SK-N-SH (cell line): ENCODE results near the gene CRYBA2. TPM values are rescaled to one million over a fixed set of nuclear protein-coding genes. Genes with fewer than 3 reads are reported as not detected.

ENCODE experiments used
- CTCF ChIA-PET: fragments of 300-600, 350-600 bp; formaldehyde crosslinking; extraction: SDS; loops from one replicate; lab custom pipeline; 2021; lab: Yijun Ruan, JAX
- POLR2A ChIA-PET: fragments of 350-600 bp; sonication (Branson Sonifier 250); formaldehyde crosslinking; extraction: SDS; loops from one replicate; lab custom pipeline; 2020; ENCODE audit warnings: antibody characterized with exemption, inconsistent platforms; lab: Yijun Ruan, JAX
- DNase-seq: peaks from one replicate; pipeline ENCODE4 v3.0.0; 2012
- H2AFZ ChIP-seq: fragments of 200-600 bp; sonication (generic); 2 replicates; pipeline ENCODE4 v1.8.1; 2016; ENCODE audit warnings: antibody characterized with exemption, mild to moderate bottlenecking, low read depth
- H3F3A ChIP-seq: fragments of 200-600 bp; sonication (generic); replicated peaks from 2 replicates; pipeline ENCODE3; 2016; ENCODE audit warnings: antibody characterized with exemption, mild to moderate bottlenecking; ENCODE audit not compliant: insufficient read depth
- H3K27ac ChIP-seq, 2 experiments: fragments of 200-500 bp in 1 of 2; fragments of 200-600 bp in 1 of 2; sonication (Bioruptor generic) in 1 of 2; sonication (generic), shearing (Covaris generic) in 1 of 2; 2 replicates each; pipeline versions ENCODE4 v1.5.1 to v1.6.1; 2014 to 2016; ENCODE audit warnings: low read depth in 2 of 2, inconsistent platforms in 1 of 2, low read length in 1 of 2, mild to moderate bottlenecking in 1 of 2, mixed read lengths in 1 of 2
- H3K27me3 ChIP-seq: fragments of 200-600 bp; sonication (generic), shearing (Covaris generic); 2 replicates; pipeline ENCODE4 v1.6.1; 2016; ENCODE audit warnings: mixed run types; ENCODE audit not compliant: insufficient read depth
- H3K36me3 ChIP-seq, 2 experiments: fragments of 200-500 bp in 1 of 2; fragments of 200-600 bp in 1 of 2; sonication (Bioruptor generic) in 1 of 2; sonication (generic) in 1 of 2; replicated peaks in 1 of 2; 2 replicates each; pipeline versions ENCODE3 to v1.5.1; 2014 to 2016; ENCODE audit warnings: low read length in 1 of 2, mild to moderate bottlenecking in 1 of 2; ENCODE audit not compliant: insufficient read depth in 2 of 2, control insufficient read depth in 1 of 2
- H3K4me1 ChIP-seq, 2 experiments: fragments of 200-500 bp in 1 of 2; fragments of 200-600 bp in 1 of 2; sonication (Bioruptor generic) in 1 of 2; sonication (generic), shearing (Covaris generic) in 1 of 2; 2 replicates each; pipeline versions ENCODE4 v1.5.1 to v1.6.1; 2014 to 2016; ENCODE audit warnings: low read depth in 1 of 2, low read length in 1 of 2, mixed run types in 1 of 2; ENCODE audit not compliant: insufficient read depth in 2 of 2, control insufficient read depth in 1 of 2
- H3K4me2 ChIP-seq: fragments of 200-600 bp; sonication (generic), shearing (Covaris generic); 2 replicates; pipeline ENCODE4 v1.6.1; 2017; ENCODE audit warnings: mixed run types
- H3K4me3 ChIP-seq, 2 experiments: fragments of 200-500 bp in 1 of 2; fragments of 200-600 bp in 1 of 2; sonication (Bioruptor generic) in 1 of 2; sonication (generic), shearing (Covaris generic) in 1 of 2; 2 replicates each; pipeline versions ENCODE4 v1.5.1 to v1.8.1; 2014 to 2016; ENCODE audit warnings: low read depth in 2 of 2, inconsistent platforms in 1 of 2, low read length in 1 of 2, mild to moderate bottlenecking in 1 of 2, mixed read lengths in 1 of 2, moderate library complexity in 1 of 2
- H3K79me2 ChIP-seq: fragments of 200-600 bp; sonication (generic); 2 replicates; pipeline ENCODE4 v1.8.1; 2017; ENCODE audit warnings: mild to moderate bottlenecking; ENCODE audit not compliant: insufficient read depth
- H3K9ac ChIP-seq: fragments of 200-600 bp; sonication (generic); 2 replicates; pipeline ENCODE4 v1.6.1; 2017; ENCODE audit warnings: mixed run types
- H3K9me2 ChIP-seq: fragments of 200-600 bp; sonication (generic); 2 replicates; pipeline ENCODE4 v1.6.1; 2017; ENCODE audit warnings: mixed run types
- H3K9me3 ChIP-seq: fragments of 200-600 bp; sonication (generic); 2 replicates; pipeline ENCODE4 v1.6.1; 2017; ENCODE audit warnings: mixed run types, mild to moderate bottlenecking, moderate library complexity
- H4K20me1 ChIP-seq: fragments of 200-600 bp; sonication (generic); 2 replicates; pipeline ENCODE4 v1.6.1; 2017; ENCODE audit warnings: mild to moderate bottlenecking, mixed run types; ENCODE audit not compliant: insufficient read depth
- CHD2 ChIP-seq: fragments of 150-350 bp; IDR thresholded peaks from 2 replicates; pipeline ENCODE4 v1.6.1; 2018; ENCODE audit warnings: low read length; ENCODE audit not compliant: partially characterized antibody
- EP300 ChIP-seq, 2 experiments: IDR thresholded peaks; 2 replicates each; pipeline versions ENCODE4 v1.4.0 to v1.6.1; 2012; ENCODE audit warnings: borderline replicate concordance in 1 of 2, low read depth in 1 of 2, low read length in 1 of 2
- FOSL2 ChIP-seq: IDR thresholded peaks from 2 replicates; pipeline ENCODE4 v1.4.0; 2012; ENCODE audit warnings: low read depth, mild to moderate bottlenecking, moderate library complexity, borderline replicate concordance
- FOXJ3 ChIP-seq: sonication (generic); formaldehyde crosslinking; IDR thresholded peaks from 2 replicates; pipeline ENCODE4 v1.5.1; 2020; ENCODE audit warnings: mild to moderate bottlenecking, missing genetic modification reagents
- FOXM1 ChIP-seq: IDR thresholded peaks from 2 replicates; pipeline ENCODE4 v1.4.0; 2012; ENCODE audit warnings: low read depth, mild to moderate bottlenecking
- GABPA ChIP-seq: IDR thresholded peaks from 2 replicates; pipeline ENCODE4 v1.4.0; 2012; ENCODE audit warnings: low read depth, mild to moderate bottlenecking
- GATA2 ChIP-seq: sonication (generic); formaldehyde crosslinking; IDR thresholded peaks from 2 replicates; pipeline ENCODE4 v1.5.0; 2020; ENCODE audit warnings: mild to moderate bottlenecking, missing genetic modification reagents
- MAX ChIP-seq: IDR thresholded peaks from 2 replicates; pipeline ENCODE4 v1.4.0; 2012; ENCODE audit warnings: low read depth
- NFIC ChIP-seq: IDR thresholded peaks from 2 replicates; pipeline ENCODE4 v1.4.0; 2012; ENCODE audit warnings: borderline replicate concordance
- NRF1 ChIP-seq: IDR thresholded peaks from 2 replicates; pipeline ENCODE4 v1.6.1; 2012; ENCODE audit warnings: low read depth, mild to moderate bottlenecking, low read length
- RAD21 ChIP-seq: IDR thresholded peaks from 2 replicates; pipeline ENCODE4 v1.6.1; 2012; ENCODE audit warnings: mild to moderate bottlenecking, low read length
- RXRA ChIP-seq: IDR thresholded peaks from 2 replicates; pipeline ENCODE4 v1.4.0; 2012; ENCODE audit warnings: low read depth, mild to moderate bottlenecking, borderline replicate concordance
- SMC3 ChIP-seq: IDR thresholded peaks from 2 replicates; pipeline ENCODE4 v1.6.1; 2012; ENCODE audit warnings: low read depth, low read length, improper control_type of control experiment
- TEAD4 ChIP-seq: IDR thresholded peaks from 2 replicates; pipeline ENCODE4 v1.4.0; 2012; ENCODE audit warnings: mild to moderate bottlenecking, borderline replicate concordance; ENCODE audit not compliant: insufficient read depth
- USF2 ChIP-seq: fragments of 150-350 bp; IDR thresholded peaks from 2 replicates; pipeline ENCODE4 v1.6.1; 2017; ENCODE audit warnings: antibody characterized with exemption, low read length, low read depth, borderline replicate concordance
- ZBTB33 ChIP-seq: IDR thresholded peaks from 2 replicates; pipeline ENCODE4 v1.4.0; 2012; ENCODE audit warnings: low read depth, borderline replicate concordance
- WGBS: methylation state at CpG from one replicate; pipeline ENCODE4 v1.1.6; 2017; ENCODE audit warnings: low lambda C conversion rate; 5-methylcytosine and 5-hydroxymethylcytosine counted together
- polyA plus RNA-seq, 3 experiments: library from polyadenylated mRNA; depleted of rRNA; stranded (reverse); fragments of >200 nt; gene quantifications; 2 replicates each; pipeline ENCODE4 v1.2.3, GENCODE V29; 2012
- TF ChIP-seq, protein P1 (sequence below): fragments of 150-350 bp; IDR thresholded peaks from 2 replicates; pipeline ENCODE4 v1.6.1; 2016; ENCODE audit warnings: mild to moderate bottlenecking, low read depth, low read length

CRYBA2 gene
- polyA plus RNA-seq, 1 of the 3 experiments (the other 2 are of a cell fraction) = not detected

GRCh38 chr2:219016721-219017120 is 23.5 kb upstream of the CRYBA2 start:
- CTCF ChIA-PET = interaction anchor here (1.2 to 20.3 kb wide), 7 partner anchors 11 to 143 kb away, joined by 3 to 258 read pairs (median 15); partner anchors contain the start of gene NHEJ1
- peaks cover 0 to 46% of the 10 kb centered on the region in 2 experiments; a peak in 1 of 4 replicates for H3K4me1 ChIP-seq
- no peak overlapping the region for H3K4me3 ChIP-seq
- H3K79me2 ChIP-seq = no peaks in the 10 kb centered on the region
- 78% methylated on average over 11 of the region's 11 CpGs for WGBS
- no peak overlapping the region for H2AFZ ChIP-seq
- TF ChIP-seq RXRA = no peak
- no peak for TF ChIP-seq NRF1
- no peak for TF ChIP-seq USF2
- TF ChIP-seq, all 33 proteins: peak for 0
- POLR2A ChIA-PET = no interaction called here
- H3K9ac ChIP-seq = no peak overlapping the region
- no peak overlapping the region for H3K4me2 ChIP-seq
- H3K9me2 ChIP-seq = no peaks in the 10 kb centered on the region
- H4K20me1 ChIP-seq = no peaks in the 10 kb centered on the region
- no peak for DNase-seq
- H3K27me3 ChIP-seq = peaks cover 28% of the 10 kb centered on the region
- H3K36me3 ChIP-seq = no peaks in the 10 kb centered on the region
- H3K9me3 ChIP-seq = no peaks in the 10 kb centered on the region
- no peak overlapping the region for H3K27ac ChIP-seq
- no peaks in the 10 kb centered on the region for H3F3A ChIP-seq

- H3K4me1 ChIP-seq = no peaks in the 10 kb centered on the region
- ChIA-PET POLR2A (interaction anchor here (0.8 kb wide), 1 partner anchor 9 kb away, joined by 3 read pairs; no protein-coding TSS in a partner anchor), CTCF (interaction anchor here (0.9 to 20.3 kb wide), 10 partner anchors 10 to 143 kb away, joined by 3 to 258 read pairs (median 6); no protein-coding TSS in a partner anchor)
- no peaks in the 10 kb centered on the region for H3K9me2 ChIP-seq
- H3K9me3 ChIP-seq = no peaks in the 10 kb centered on the region
- DNase-seq = no peak
- no peak overlapping the region for H3K9ac ChIP-seq
- H3F3A ChIP-seq = no peaks in the 10 kb centered on the region
- no peak overlapping the region for H3K27ac ChIP-seq
- H3K36me3 ChIP-seq = no peaks in the 10 kb centered on the region
- 56% methylated on average over 5 of the region's 5 CpGs for WGBS
- no peaks in the 10 kb centered on the region for H3K27me3 ChIP-seq
- H2AFZ ChIP-seq = no peak overlapping the region
- H3K4me3 ChIP-seq = no peak overlapping the region
- no peaks in the 10 kb centered on the region for H4K20me1 ChIP-seq
- H3K4me2 ChIP-seq = no peak overlapping the region
- no peaks in the 10 kb centered on the region for H3K79me2 ChIP-seq
- no peak for TF ChIP-seq GABPA
- TF ChIP-seq EP300 (IDR thresholded peaks at IDR 0.05; ENCODE audit: borderline replicate concordance in 1 of 2, low read depth in 1 of 2, low read length in 1 of 2) = no peak
- no peak for TF ChIP-seq FOSL2
- TF ChIP-seq FOXJ3 (CRISPR knock-in tag) = no peak
- TF ChIP-seq, all 33 proteins: peak for 0
Measured at GRCh38 chr2:219010873-219011272, 17.7 kb upstream of the CRYBA2 start.

DNA sequence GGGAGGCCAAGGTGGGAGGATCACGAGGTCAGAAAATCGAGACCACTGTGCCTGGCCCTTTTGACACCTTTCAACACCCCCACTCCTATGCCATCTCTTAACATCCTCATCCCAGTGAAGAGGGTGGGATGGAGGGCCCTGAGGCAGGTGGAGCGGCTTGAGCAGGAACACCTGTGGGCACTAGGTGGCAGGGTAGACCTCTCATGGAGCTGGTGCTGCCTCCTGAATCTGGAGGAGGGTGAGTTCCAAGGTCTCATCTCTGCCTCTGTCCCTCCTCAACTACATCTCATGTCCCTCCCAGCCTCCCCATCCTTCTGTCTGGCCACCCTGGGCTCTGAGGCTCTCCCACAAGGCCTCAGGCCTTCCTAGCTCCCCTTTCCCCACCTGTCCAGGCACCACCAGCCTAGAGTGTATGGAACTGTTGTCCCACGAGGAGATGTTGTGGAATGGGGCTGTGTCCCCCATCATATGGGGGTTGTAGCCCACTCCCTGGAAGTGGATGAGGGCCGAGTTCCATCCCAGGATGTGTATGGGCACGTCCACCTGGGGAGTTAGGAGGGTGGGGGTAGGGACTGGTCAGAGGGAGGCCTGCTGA is 17.0 kb upstream of the CRYBA2 start:
- DNase-seq = peak; percentile 64
- POLR2A ChIA-PET = interaction anchor here (0.8 kb wide), 1 partner anchor 9 kb away, joined by 3 read pairs; no protein-coding TSS in a partner anchor
- H3K4me3 ChIP-seq = no peak overlapping the region
- TF ChIP-seq NFIC (no peak), GATA2 (no peak), RAD21 (peak; percentile 62), ZBTB33 (no peak), TEAD4 (no peak), SMC3 (peak; percentile 35; the same call in 1 of the 2 replicates), FOXM1 (no peak), CHD2 (no peak), EP300 (IDR thresholded peaks at IDR 0.05; ENCODE audit: borderline replicate concordance in 1 of 2, low read depth in 1 of 2, low read length in 1 of 2) (no peak), MAX (no peak)
- TF ChIP-seq, protein P1, sequence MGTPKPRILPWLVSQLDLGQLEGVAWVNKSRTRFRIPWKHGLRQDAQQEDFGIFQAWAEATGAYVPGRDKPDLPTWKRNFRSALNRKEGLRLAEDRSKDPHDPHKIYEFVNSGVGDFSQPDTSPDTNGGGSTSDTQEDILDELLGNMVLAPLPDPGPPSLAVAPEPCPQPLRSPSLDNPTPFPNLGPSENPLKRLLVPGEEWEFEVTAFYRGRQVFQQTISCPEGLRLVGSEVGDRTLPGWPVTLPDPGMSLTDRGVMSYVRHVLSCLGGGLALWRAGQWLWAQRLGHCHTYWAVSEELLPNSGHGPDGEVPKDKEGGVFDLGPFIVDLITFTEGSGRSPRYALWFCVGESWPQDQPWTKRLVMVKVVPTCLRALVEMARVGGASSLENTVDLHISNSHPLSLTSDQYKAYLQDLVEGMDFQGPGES = no peak

More for the DNA sequence above, 17.0 kb upstream of the CRYBA2 start:
- no peaks in the 10 kb centered on the region for H4K20me1 ChIP-seq
- no peak overlapping the region for H3K27ac ChIP-seq
- no peak overlapping the region for H2AFZ ChIP-seq
- no peaks in the 10 kb centered on the region for H3K4me1 ChIP-seq
- no peaks in the 10 kb centered on the region for H3K27me3 ChIP-seq
- H3K36me3 ChIP-seq = no peaks in the 10 kb centered on the region
- no peaks in the 10 kb centered on the region for H3K9me3 ChIP-seq
- 50% methylated on average over 6 of the region's 6 CpGs for WGBS
- no peaks in the 10 kb centered on the region for H3K9me2 ChIP-seq
- CTCF ChIA-PET = interaction anchor here (0.6 to 20.3 kb wide), 13 partner anchors 10 to 149 kb away, joined by 3 to 258 read pairs (median 6); partner anchors contain the start of gene NHEJ1
- no peaks in the 10 kb centered on the region for H3F3A ChIP-seq
- H3K4me2 ChIP-seq = no peak overlapping the region
- H3K9ac ChIP-seq = no peak overlapping the region
- no peaks in the 10 kb centered on the region for H3K79me2 ChIP-seq
